DND-41 (cell line): Measurements from ENCODE around the gene P4HB.

Source experiments
- EZH2 ChIP-seq: IDR thresholded peaks from 3 replicates; pipeline ENCODE4 v1.6.1; 2012; ENCODE audit warnings: borderline replicate concordance, low read depth, mild to moderate bottlenecking, moderate library complexity, low read length, inconsistent platforms; ENCODE audit not compliant: severe bottlenecking
- TF ChIP-seq, protein P1 (sequence below): IDR thresholded peaks from 2 replicates; pipeline ENCODE4 v1.5.1; 2012; ENCODE audit warnings: borderline replicate concordance, low read length, moderate library complexity, mild to moderate bottlenecking; ENCODE audit not compliant: poor library complexity, severe bottlenecking; ENCODE audit errors: extremely low read depth

DNA sequence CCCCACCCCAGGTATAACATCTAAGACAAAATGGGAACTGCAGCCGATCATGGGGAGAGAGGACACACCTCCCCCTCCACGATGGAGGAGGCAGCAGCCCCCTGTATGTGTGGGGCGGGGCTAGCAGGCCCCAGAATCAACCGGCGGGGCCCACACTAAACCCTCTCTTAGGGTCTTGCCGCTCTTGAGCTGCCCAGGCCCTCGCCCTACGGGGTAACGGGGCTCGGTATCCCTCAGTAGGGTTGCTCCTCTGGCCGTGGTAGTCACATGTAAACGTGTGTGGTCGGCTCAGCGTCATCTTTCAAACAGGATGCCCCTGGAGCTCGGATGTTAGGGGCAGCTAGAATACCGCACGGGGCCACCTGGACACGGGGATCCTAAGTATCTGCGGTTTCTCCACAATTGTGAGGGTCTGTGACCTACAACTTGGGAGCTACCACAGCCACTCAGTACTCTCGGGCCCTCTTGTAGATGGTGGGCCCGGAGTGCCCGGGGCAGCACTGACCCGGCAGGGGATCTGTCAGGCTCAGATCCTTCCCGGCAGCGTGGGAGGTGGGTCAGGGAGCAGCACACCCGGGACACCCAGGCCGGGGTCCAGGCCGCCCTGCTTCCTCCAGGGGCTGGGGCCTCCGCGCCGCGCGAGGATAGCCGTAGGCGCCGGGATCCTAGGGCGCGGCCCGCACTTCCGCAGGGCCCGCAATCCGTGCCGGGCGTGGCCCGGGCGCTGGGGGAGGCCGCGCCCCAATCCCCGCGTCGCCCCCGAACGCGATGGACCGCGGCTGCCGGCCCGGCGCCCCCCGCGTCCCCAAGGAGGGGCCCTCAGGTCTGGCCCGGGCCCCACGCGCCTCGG, 10.0 kb upstream of the P4HB start:
- TF ChIP-seq, protein P1, sequence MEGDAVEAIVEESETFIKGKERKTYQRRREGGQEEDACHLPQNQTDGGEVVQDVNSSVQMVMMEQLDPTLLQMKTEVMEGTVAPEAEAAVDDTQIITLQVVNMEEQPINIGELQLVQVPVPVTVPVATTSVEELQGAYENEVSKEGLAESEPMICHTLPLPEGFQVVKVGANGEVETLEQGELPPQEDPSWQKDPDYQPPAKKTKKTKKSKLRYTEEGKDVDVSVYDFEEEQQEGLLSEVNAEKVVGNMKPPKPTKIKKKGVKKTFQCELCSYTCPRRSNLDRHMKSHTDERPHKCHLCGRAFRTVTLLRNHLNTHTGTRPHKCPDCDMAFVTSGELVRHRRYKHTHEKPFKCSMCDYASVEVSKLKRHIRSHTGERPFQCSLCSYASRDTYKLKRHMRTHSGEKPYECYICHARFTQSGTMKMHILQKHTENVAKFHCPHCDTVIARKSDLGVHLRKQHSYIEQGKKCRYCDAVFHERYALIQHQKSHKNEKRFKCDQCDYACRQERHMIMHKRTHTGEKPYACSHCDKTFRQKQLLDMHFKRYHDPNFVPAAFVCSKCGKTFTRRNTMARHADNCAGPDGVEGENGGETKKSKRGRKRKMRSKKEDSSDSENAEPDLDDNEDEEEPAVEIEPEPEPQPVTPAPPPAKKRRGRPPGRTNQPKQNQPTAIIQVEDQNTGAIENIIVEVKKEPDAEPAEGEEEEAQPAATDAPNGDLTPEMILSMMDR, result no peak
- TF ChIP-seq EZH2, result no peak
